ENCODE results near the gene RBBP8NL.

RBBP8NL gene

GRCh38 chr20:62413896-62414481 lies 13.3 kb downstream of the RBBP8NL start:
- TF ChIP-seq ZNF274 (IDR thresholded peaks at IDR 0.05; ENCODE audit: low read depth, low read length): no peak
- no peak overlapping the region for H3K4me3 ChIP-seq (ENCODE audit: low read length)

DNA sequence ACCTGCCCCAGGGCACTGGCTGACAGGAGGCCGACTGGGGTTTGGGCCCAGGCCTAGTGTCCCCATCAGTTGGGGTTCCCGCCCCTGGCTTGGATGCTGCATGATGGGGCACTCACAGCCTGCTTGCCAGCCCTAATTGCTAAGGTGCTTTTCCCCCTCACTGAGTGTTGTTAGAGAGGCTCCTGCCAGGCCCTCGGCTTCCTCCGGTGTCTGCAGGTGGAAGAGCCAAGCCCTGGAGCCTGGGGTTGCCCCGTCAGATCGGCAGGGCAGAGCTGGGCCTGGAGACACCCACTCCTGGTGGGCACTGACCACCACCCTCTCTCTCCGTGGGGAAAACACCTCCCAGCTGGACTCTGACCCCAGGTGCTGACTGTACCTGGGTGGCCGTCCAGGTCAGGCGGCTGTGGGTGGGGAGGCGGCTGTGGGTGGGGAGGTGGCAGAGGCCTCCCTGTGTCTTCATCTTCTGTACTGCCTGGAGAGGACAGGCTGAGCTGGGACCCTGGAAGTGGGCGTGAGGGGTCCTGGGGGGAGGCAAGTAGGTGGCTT lies 14.2 kb downstream of the RBBP8NL start:
- H3K4me3 ChIP-seq (ENCODE audit: low read length): no peak overlapping the region
- no peak for TF ChIP-seq ZNF274 (IDR thresholded peaks at IDR 0.05; ENCODE audit: low read depth, low read length)

GRCh38 chr20:62412194-62413024 lies 14.9 kb downstream of the RBBP8NL start:
- no peak for TF ChIP-seq ZNF274 (IDR thresholded peaks at IDR 0.05; ENCODE audit: low read depth, low read length)
- H3K4me3 ChIP-seq (ENCODE audit: low read length): no peak overlapping the region

GRCh38 chr20:62411479-62412193 lies 15.7 kb downstream of the RBBP8NL start:
- H3K4me3 ChIP-seq (ENCODE audit: low read length): no peak overlapping the region
- no peak for TF ChIP-seq ZNF274 (IDR thresholded peaks at IDR 0.05; ENCODE audit: low read depth, low read length)

- H3K4me3 ChIP-seq (ENCODE audit: low read length): no peak overlapping the region
- no peak for TF ChIP-seq ZNF274 (IDR thresholded peaks at IDR 0.05; ENCODE audit: low read depth, low read length)
Observed at GRCh38 chr20:62410746-62411478, 16.4 kb downstream of the RBBP8NL start.

GRCh38 chr20:62409931-62410745 lies 17.2 kb downstream of the RBBP8NL start:
- no peak for TF ChIP-seq ZNF274 (IDR thresholded peaks at IDR 0.05; ENCODE audit: low read depth, low read length)
- no peak overlapping the region for H3K4me3 ChIP-seq (ENCODE audit: low read length)

- TF ChIP-seq ZNF274 (IDR thresholded peaks at IDR 0.05; ENCODE audit: low read depth, low read length): no peak
- no peak overlapping the region for H3K4me3 ChIP-seq (ENCODE audit: low read length)
Observed at GRCh38 chr20:62409086-62409853, 18.1 kb downstream of the RBBP8NL start.

- H3K4me3 ChIP-seq (ENCODE audit: low read length): no peak overlapping the region
- TF ChIP-seq ZNF274 (IDR thresholded peaks at IDR 0.05; ENCODE audit: low read depth, low read length): no peak
Observed at GRCh38 chr20:62408640-62409039, 18.7 kb downstream of the RBBP8NL start.

DNA sequence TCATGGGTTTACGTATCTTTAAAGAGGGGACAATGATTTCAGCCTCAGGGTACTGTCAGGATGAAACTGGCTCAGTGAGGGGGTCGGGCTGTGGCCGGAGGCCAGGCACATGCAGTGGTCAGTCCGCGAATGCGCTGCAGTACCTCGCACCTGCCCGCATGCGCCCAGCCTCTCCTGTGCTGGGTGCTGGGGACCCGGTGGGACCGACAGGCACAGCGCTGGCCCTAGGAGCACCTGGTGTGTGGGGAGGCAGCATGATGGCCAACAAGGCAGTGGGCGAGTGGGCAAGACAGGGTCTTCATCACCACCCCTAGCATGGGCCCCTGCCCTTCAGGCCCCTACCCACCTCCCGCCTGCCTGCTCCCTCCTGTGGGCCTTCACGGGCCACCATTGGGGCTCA lies 19.3 kb downstream of the RBBP8NL start:
- no peak for TF ChIP-seq ZNF274 (IDR thresholded peaks at IDR 0.05; ENCODE audit: low read depth, low read length)
- H3K4me3 ChIP-seq (ENCODE audit: low read length): no peak overlapping the region; the same call in 1 of the 2 replicates

GRCh38 chr20:62407221-62407992 lies 19.9 kb downstream of the RBBP8NL start, which contains the start of gene CABLES2:
TSS of gene CABLES2 (minus strand) at chr20:62407285. CDS start at chr20:62407276, 9 bp downstream.
- H3K4me3 ChIP-seq (ENCODE audit: low read length): peak within 1 kb of the TSS; percentile 76
- TF ChIP-seq ZNF274 (IDR thresholded peaks at IDR 0.05; ENCODE audit: low read depth, low read length): no peak

DNA sequence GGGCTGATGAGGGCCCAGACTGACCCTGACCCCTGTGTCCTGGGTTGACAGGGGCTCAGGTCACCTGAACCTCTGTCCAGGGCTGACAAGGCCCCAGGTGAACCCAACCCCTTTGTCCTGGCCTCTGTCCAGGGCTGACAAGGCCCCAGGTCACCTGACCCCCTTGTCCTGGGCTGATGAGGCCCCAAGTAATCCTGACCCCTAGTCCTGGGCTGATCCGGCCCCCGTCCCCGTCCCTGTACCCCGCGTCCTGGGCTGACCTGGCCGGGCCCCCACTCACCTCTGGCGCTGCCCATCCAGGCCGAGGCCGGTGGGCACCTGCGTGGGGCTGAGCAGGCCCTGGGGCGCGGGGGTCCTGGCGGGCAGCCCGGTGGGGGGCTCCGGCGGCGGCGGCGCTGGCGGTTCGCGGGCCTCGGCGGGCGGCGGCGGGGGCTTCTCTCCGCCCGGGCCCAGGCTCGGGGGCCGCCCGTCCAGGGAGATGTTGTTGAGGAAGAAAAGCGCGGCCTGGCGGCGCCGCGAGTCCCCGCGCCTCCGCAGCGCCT lies 20.6 kb downstream of the RBBP8NL start:
- peak overlapping the region; percentile 76 for H3K4me3 ChIP-seq (ENCODE audit: low read length)
- TF ChIP-seq ZNF274 (IDR thresholded peaks at IDR 0.05; ENCODE audit: low read depth, low read length): no peak
